HEK293T (cell line): ENCODE measurements around the gene SNX1.

Source experiments
- ARNT ChIP-seq: fragments of 450-650 bp; IDR thresholded peaks from 2 replicates; pipeline ENCODE4 v1.6.1; 2017; ENCODE audit warnings: mild to moderate bottlenecking
- BHLHE40 ChIP-seq: fragments of 450-650 bp; IDR thresholded peaks from 2 replicates; pipeline ENCODE4 v1.6.1; 2016; ENCODE audit warnings: mild to moderate bottlenecking, moderate library complexity, borderline replicate concordance
- CTBP1 ChIP-seq: fragments of 450-650 bp; IDR thresholded peaks from 2 replicates; pipeline ENCODE4 v1.6.1; 2016; ENCODE audit warnings: borderline replicate concordance
- FOXM1 ChIP-seq: fragments of 450-650 bp; IDR thresholded peaks from 2 replicates; pipeline ENCODE4 v1.6.1; 2017; ENCODE audit warnings: mild to moderate bottlenecking, borderline replicate concordance
- SP1 ChIP-seq: fragments of 450-650 bp; IDR thresholded peaks from 2 replicates; pipeline ENCODE4 v1.6.1; 2017
- SUZ12 ChIP-seq: fragments of 450-650 bp; IDR thresholded peaks from 2 replicates; pipeline ENCODE4 v1.6.1; 2016; ENCODE audit warnings: mild to moderate bottlenecking
- ZNF384 ChIP-seq: fragments of 450-650 bp; IDR thresholded peaks from 2 replicates; pipeline ENCODE4 v1.6.1; 2016

GRCh38 chr15:64162478-64162868, 66.7 kb downstream of the SNX1 start:
- TF ChIP-seq ZNF384 (no peak), ARNT (no peak), CTBP1 (no peak), SP1 (no peak), BHLHE40 (no peak), SUZ12 (no peak), FOXM1 (no peak)
